Neural progenitor cell (in vitro differentiated cells): ENCODE measurements around the gene COPB1.

ENCODE experiments used
- EZH2 ChIP-seq: fragments of 200-600 bp; sonication (generic); IDR thresholded peaks from 2 replicates; pipeline ENCODE4 v1.6.1; 2017; ENCODE audit warnings: antibody characterized with exemption, mild to moderate bottlenecking, moderate library complexity
- EZH2phosphoT487 ChIP-seq: fragments of 200-600 bp; sonication (generic); IDR thresholded peaks from 2 replicates; pipeline ENCODE4 v1.6.1; 2017; ENCODE audit warnings: antibody characterized with exemption
- TF ChIP-seq, protein P1 (sequence below): fragments of 200-600 bp; sonication (generic); IDR thresholded peaks from 2 replicates; pipeline ENCODE4 v1.5.1; 2017; ENCODE audit warnings: antibody characterized with exemption, mild to moderate bottlenecking

DNA sequence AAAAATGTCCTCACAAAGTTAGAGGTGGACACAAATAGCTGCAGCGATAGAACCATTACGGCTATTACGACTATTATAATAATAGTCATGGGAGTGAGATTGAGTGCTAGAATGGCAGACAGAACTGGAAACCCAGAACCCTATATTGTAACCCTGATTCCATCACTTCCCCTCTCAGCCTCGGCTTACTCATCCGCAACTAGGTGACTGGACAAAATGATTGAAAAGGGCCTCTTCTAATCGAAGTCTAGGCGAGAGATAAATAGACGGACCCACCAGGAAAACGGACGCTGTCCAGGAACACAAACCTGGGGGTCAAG lies 19.9 kb upstream of the COPB1 start:
- TF ChIP-seq EZH2: no peak
- TF ChIP-seq, protein P1, sequence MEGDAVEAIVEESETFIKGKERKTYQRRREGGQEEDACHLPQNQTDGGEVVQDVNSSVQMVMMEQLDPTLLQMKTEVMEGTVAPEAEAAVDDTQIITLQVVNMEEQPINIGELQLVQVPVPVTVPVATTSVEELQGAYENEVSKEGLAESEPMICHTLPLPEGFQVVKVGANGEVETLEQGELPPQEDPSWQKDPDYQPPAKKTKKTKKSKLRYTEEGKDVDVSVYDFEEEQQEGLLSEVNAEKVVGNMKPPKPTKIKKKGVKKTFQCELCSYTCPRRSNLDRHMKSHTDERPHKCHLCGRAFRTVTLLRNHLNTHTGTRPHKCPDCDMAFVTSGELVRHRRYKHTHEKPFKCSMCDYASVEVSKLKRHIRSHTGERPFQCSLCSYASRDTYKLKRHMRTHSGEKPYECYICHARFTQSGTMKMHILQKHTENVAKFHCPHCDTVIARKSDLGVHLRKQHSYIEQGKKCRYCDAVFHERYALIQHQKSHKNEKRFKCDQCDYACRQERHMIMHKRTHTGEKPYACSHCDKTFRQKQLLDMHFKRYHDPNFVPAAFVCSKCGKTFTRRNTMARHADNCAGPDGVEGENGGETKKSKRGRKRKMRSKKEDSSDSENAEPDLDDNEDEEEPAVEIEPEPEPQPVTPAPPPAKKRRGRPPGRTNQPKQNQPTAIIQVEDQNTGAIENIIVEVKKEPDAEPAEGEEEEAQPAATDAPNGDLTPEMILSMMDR: no peak
- TF ChIP-seq EZH2phosphoT487: no peak
